Adrenal gland (tissue), 5 donors: ENCODE data around the gene DLG2.

ENCODE experiments used
- POLR2A ChIP-seq, 2 donors: fragments of 450-650 bp; IDR thresholded peaks; one replicate each; pipeline ENCODE4 v1.6.1; 2017; ENCODE audit warnings: antibody characterized with exemption in 2 of 2, mild to moderate bottlenecking in 2 of 2, moderate library complexity in 1 of 2
- TF ChIP-seq, protein P1 (sequence below), 6 experiments: fragments of 450-650 bp in 4 of 6; fragments of 200-600 bp in 2 of 6; sonication (generic) in 1 of 6; IDR thresholded peaks; 1 replicate in 5 of 6; 2 replicates in 1 of 6; pipeline versions ENCODE4 v1.5.1 to v1.8.0; 2016 to 2021; ENCODE audit warnings: antibody characterized with exemption in 6 of 6, mild to moderate bottlenecking in 2 of 6, moderate library complexity in 1 of 6
- donor health status: DM: no; HTN: no; CAD: no.

DNA sequence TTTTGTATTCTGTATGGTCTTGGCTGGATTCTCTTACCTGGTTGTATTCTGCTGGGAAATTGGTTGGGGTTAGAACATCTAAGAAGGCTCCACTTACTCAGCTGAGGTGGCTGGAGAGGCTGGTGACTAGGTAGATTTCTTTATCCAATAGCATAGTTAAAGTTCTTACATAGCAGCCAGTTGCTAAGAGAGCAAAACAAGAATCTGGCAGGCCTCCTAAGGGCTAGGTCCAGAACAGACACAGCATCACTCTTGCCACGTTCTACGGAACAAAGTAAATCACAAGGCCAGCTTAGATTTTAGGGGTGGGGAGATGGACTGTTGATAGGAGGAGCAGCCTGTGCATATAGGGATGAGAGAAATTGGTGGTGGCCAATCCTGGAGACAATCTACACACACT, 2199.6 kb downstream of the DLG2 start:
- TF ChIP-seq, protein P1, sequence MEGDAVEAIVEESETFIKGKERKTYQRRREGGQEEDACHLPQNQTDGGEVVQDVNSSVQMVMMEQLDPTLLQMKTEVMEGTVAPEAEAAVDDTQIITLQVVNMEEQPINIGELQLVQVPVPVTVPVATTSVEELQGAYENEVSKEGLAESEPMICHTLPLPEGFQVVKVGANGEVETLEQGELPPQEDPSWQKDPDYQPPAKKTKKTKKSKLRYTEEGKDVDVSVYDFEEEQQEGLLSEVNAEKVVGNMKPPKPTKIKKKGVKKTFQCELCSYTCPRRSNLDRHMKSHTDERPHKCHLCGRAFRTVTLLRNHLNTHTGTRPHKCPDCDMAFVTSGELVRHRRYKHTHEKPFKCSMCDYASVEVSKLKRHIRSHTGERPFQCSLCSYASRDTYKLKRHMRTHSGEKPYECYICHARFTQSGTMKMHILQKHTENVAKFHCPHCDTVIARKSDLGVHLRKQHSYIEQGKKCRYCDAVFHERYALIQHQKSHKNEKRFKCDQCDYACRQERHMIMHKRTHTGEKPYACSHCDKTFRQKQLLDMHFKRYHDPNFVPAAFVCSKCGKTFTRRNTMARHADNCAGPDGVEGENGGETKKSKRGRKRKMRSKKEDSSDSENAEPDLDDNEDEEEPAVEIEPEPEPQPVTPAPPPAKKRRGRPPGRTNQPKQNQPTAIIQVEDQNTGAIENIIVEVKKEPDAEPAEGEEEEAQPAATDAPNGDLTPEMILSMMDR (IDR thresholded peaks at IDR 0.05) = no peak
- no peak for TF ChIP-seq POLR2A (IDR thresholded peaks at IDR 0.05)
